GM21576 (cell line): Measurements from ENCODE around the gene MED26.

Experiments used
- ATAC-seq: cut with Tn5 transposase; IDR thresholded peaks from one replicate; pipeline ENCODE4 v1.9.1; 2021; ENCODE audit warnings: mild to moderate bottlenecking, moderate library complexity; ENCODE audit not compliant: unreplicated experiment

Gene MED26

GRCh38 chr19:16618248-16618647, 9.8 kb downstream of the MED26 start:
- ATAC-seq: no peak

- ATAC-seq: no peak
These were observed 12.2 kb downstream of the MED26 start for GRCh38 chr19:16615808-16616207.

- ATAC-seq: no peak
These were observed 13.1 kb downstream of the MED26 start for GRCh38 chr19:16614941-16615340.

- ATAC-seq: no peak
These were observed 14.2 kb downstream of the MED26 start for GRCh38 chr19:16613841-16614240.

- no peak for ATAC-seq
These were observed 15.4 kb downstream of the MED26 start for GRCh38 chr19:16612636-16613035.

GRCh38 chr19:16611121-16611520, 16.9 kb downstream of the MED26 start:
- ATAC-seq: no peak

GRCh38 chr19:16609511-16610200, 18.3 kb downstream of the MED26 start:
- no peak for ATAC-seq

GRCh38 chr19:16608290-16608739, 19.7 kb downstream of the MED26 start:
- no peak for ATAC-seq

- ATAC-seq: no peak
These were observed 20.2 kb downstream of the MED26 start for GRCh38 chr19:16607819-16608218.

GRCh38 chr19:16605553-16605994, 22.4 kb downstream of the MED26 start:
- no peak for ATAC-seq

GRCh38 chr19:16605115-16605514, 22.9 kb downstream of the MED26 start:
- ATAC-seq: no peak

GRCh38 chr19:16604615-16605014, 23.4 kb downstream of the MED26 start:
- no peak for ATAC-seq

- no peak for ATAC-seq
These were observed 24.9 kb downstream of the MED26 start for GRCh38 chr19:16603090-16603489.

GRCh38 chr19:16601378-16602052, 26.5 kb downstream of the MED26 start:
- ATAC-seq: no peak

GRCh38 chr19:16600824-16601223, 27.2 kb downstream of the MED26 start:
- no peak for ATAC-seq

GRCh38 chr19:16599655-16600346, 28.2 kb downstream of the MED26 start:
- no peak for ATAC-seq

GRCh38 chr19:16598848-16599247, 29.2 kb downstream of the MED26 start:
- no peak for ATAC-seq

GRCh38 chr19:16596399-16596798, 31.6 kb downstream of the MED26 start:
- no peak for ATAC-seq

GRCh38 chr19:16595097-16595496, 32.9 kb downstream of the MED26 start:
- no peak for ATAC-seq

- ATAC-seq: no peak
These were observed 33.3 kb downstream of the MED26 start for GRCh38 chr19:16594681-16595091.

- ATAC-seq: no peak
These were observed 33.8 kb downstream of the MED26 start for GRCh38 chr19:16594131-16594586.

GRCh38 chr19:16593181-16593580, 34.8 kb downstream of the MED26 start:
- ATAC-seq: no peak
